ENCODE results near the gene TBXA2R.
A peak's percentile ranks its signal among the peaks of the same experiment; 100 is the strongest.

TBXA2R gene

DNA sequence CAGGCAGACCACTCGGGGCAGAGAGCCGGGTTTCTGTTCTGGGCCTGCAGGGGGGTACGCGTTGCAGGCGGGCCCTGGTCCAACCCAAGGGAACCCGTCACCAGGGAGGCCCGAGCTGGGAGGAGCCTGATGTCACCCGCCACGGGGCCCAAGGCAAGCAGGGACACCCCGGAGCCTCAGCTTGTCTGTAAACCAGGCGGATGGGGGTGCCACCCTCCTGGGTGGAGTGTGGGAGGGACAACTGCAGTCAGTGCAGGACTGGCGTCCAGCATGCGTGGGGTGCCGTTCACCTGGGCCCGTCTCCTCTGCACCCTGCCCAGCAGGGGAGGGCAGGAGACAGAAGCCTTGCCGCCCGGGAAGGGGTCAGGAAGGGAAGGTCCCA, 12.9 kb upstream of the TBXA2R start:
- no peak for DNase-seq (ENCODE audit: low spot score)

DNA sequence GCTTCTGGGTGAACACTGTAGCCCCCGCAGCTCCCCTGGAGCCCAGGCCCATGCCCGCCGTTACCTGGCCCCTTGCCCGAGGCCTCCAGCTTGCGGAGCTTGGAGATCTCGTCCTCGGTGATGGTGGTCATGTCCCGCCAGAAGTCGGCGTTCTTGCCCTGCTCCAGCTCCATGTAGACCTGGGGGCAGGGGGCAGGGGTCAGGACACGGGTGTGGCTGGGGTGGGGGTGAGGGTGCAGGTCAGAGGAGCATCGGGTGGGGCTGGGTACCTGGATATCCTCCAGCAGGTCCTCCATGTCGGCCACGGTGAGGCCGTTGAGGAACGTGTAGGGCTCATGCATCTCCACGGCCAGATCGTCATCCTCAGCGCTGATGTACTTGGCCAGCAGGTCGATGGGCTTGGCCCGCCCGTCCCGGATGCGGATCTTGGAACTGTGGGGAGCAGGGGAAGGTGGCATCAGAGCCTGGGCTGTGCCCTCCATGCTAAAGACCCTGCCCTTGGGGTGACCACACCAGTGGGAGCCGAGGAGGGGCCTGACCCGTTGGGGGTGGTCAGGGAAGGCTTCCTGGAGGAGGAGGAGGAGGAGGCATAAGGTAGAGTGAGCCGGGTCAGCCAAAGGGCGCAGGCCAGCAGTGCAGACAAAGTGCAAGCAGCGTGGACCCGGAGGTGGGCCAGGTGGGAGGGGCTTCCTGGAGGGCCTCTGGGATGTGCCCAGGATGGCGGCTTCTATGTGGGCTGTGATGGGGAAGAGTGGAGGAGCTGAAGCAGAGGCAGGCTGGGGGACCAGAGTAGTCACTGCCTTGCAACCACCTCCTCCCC, 12.3 kb upstream of the TBXA2R start:
- DNase-seq (ENCODE audit: low spot score), result no peak

DNA sequence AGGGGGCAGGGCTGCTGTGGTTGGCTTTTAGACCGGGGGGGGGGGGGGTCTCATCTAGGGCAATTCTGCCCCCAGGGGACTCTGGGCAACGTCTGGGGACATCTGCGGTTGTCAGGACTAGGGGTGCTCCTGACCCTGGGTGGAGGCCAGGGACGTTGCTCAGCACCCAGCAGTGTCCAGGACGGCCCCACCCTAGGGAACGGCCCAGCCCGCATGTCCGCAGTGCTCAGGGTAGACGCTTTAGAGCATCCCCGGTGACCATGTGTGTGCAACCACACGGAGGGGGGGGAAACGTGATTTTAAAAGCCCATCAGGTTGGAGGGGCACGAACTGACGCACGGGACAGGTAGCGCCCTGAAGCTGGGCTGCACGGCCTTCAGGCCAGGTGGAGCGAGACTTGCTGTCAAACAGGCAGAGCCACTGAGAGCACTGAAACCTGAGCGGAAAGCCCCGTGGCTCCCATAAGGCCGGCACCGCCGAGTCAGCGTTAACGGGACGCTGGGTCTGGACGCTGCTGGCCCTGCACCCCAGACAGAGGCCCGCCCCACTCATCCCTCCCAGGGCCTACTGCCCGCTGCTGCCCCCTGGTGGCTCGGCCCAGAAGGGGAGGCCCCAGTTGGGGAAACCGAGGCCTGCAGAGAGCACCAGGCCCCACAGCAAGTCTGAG, 11.6 kb upstream of the TBXA2R start:
- no peak for DNase-seq (ENCODE audit: low spot score)

DNA sequence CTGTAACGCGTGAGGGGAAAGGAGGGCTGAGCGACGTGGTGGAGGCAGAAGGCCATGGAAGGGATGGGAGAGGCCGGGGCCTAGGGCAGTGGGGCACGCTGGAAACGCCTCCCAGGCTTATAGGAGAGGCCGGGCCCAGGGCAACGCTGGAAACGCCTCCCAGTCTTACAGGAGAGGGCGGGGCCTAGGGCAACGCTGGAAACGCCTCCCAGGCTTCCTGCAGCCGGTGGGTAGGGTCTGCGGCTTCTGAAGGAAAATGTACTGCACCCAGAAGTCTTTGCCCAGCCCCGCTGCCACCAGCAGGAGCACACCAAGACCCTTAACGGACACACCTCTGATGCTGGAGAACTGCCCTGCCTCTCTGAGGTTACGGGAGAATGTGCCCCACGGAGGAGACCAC, 10.8 kb upstream of the TBXA2R start:
- DNase-seq (ENCODE audit: low spot score), result no peak

DNA sequence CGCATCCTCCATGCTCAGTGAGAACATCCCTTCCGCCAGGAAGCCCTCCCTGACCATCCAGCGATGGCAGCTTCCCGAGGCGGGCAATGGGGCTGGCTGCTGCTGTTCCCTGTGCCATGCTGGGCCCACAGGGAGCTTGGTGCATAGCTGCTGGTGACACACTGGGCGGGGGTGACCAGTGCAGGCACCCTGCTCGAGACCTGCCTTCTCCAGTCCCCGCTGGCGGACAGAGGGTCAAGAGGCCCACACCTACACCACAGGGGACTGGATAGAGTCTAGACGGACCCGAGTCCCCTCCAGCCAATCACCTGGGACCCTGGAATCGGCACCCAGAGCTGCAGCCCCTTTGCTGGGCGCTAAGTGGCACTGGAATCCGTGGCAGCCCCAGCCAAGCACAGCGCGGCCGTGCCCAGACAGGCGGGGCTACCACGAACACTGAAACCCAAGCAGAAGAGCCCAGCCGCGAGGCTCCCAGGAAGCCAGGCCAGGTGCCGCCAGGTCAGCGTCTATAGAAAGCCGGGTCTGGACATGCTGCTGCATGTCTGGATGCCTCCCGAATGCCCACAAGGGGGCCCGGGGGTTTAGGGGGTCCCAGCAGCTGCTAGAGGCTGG, 9.0 kb upstream of the TBXA2R start:
- no peak for DNase-seq (ENCODE audit: low spot score)

DNA sequence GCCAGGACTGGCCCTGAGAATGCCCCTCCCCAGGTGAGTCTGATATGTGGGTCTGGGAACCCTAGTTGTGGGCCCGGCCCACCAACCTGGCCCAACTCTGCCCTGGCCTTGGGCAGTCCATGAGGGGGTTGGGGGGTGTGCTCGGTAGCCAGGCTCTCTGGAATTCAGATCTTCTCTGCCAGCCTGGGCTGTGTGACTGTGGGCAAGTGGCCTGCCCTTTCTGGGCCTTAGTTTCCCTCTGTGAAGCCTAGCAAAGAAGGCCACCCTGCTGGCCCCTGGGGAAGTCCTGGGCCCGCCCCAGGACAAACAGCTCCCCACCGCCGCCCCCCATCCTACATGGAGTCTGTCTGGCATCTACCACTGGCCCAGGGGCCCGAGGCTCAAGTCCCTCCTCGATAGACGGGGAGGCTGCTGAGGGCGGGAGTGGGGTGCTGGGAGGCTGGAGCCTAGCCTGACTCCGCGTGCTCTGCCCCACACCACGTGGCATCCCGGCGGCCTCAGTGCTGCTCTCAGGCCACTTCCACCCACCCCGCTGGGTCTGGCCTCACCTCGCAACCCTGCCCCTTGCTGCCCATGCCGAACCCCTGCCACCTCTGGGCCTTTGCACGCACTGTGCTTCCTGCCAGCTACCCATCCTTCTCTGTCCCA, 8.3 kb upstream of the TBXA2R start:
- no peak for DNase-seq (ENCODE audit: low spot score)

DNA sequence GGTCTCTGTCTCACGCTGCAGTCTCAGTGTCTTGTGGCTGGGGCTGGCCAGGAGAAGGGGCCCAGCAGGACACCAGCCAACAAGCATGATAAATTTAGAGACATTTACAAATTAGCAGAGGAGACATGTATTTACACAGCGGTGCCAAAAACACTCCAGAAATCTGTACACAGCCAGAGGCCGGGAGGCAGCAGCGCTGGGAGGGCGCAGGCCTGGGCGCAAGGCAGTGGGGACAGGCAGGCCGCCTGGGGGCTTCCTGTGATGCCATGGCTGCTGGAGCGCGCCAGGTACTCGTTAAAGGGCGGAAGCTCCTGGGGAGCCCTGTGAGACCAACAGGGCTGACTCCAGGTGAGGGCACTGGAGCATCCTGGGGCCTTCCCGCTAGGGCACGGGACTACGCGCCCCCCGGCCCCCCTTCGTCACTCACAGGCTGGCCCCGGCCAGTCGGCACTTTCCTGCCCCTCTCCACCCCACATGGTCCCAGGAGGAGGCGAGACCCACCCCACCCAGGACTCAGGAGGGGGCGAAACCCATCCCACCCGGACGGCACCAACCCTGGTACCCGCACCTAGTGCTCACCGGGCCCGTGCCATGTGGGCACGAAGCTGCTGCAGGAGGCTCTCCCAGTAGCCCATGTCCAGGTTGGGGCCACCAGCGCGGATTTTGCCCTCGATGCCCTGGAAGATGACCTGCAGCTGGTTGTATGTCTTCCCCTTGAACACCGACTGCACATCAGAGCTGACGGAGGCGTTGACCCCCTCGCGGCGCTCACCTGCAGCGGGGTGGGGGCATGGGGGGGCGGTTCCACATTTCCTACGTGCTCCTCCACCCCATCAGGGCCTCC, 7.4 kb upstream of the TBXA2R start:
- DNase-seq (ENCODE audit: low spot score), result no peak

DNA sequence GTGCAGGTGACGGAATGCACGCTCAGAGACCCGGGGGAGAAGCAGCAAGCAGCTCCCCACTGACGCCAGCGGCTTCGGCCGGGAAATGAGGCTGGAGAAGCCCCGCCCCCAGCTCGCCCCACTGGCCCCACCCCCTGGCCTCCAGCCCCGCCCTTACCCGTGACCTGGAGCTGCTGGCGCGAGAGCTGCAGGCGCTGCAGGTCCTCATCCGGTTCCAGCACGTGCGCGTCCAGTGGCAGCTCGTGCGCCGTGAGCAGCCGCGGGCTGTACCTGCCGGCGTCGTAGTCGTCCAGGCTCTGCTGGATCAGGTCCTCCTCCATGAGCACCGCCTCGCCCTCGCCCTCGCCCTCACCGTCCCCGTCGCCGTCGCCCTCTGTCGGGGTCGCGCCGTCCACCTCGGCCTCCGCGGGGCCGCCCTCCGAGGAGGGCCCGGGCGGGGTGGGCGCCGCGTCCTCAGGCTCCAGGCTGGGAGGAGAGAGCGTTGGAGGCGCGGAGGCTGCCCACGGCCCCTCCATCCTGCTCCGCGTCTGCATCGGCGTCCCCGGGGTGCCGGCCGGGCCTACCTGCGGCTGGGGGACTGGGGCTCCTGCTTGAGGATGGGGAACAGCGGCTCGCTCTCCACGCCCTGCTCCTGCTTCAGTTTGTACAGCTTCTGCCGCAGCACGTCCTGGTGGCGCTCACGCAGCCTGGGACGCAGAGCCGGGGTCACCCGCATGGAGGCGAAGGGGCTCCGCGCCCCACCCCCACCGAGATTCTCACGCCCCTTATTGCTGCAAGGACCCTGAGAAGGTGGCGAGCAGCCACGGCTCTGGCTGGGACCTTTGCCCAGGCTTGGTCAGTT, 6.4 kb upstream of the TBXA2R start:
- no peak for DNase-seq (ENCODE audit: low spot score)

DNA sequence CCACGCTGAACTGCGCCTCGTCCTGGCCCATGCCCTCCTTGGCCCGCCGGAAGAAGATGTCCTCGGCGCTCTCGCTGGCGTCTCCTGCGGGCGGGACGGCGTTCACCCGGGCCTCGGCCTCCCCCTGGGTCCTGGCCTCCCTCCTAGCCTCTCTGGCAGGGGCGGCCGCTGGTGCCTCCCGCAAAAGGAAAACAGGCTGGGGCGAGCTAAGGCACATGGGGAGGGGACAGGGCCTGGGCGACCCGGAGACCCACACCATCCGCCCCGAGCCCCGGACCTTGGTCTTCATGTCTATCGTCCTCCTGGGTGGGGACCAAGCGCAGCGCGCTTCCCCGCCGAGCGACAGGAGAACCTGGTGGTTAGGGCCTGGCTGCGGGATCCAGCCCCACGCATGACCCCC, 5.7 kb upstream of the TBXA2R start:
- DNase-seq (ENCODE audit: low spot score), result no peak

DNA sequence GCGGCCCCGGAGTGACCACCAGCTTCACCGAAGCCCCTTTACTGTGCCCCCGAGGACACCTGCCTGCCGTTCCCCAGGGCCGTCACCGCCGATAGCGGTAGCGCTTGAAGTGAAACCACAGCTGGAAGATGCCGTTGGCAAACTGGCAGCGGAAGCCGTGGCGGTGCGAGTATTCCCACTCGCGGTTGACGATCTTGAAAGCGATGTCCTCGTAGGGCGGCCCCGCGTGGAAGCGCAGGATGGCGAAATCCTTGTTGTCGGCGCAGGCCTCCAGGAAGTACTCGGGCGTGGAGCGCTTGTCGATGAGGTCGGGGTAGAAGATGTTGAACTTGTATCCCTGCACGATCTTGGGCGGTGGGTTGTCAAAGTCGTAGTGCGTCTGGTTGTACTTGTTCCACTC, 5.2 kb upstream of the TBXA2R start:
- no peak for DNase-seq (ENCODE audit: low spot score)

DNA sequence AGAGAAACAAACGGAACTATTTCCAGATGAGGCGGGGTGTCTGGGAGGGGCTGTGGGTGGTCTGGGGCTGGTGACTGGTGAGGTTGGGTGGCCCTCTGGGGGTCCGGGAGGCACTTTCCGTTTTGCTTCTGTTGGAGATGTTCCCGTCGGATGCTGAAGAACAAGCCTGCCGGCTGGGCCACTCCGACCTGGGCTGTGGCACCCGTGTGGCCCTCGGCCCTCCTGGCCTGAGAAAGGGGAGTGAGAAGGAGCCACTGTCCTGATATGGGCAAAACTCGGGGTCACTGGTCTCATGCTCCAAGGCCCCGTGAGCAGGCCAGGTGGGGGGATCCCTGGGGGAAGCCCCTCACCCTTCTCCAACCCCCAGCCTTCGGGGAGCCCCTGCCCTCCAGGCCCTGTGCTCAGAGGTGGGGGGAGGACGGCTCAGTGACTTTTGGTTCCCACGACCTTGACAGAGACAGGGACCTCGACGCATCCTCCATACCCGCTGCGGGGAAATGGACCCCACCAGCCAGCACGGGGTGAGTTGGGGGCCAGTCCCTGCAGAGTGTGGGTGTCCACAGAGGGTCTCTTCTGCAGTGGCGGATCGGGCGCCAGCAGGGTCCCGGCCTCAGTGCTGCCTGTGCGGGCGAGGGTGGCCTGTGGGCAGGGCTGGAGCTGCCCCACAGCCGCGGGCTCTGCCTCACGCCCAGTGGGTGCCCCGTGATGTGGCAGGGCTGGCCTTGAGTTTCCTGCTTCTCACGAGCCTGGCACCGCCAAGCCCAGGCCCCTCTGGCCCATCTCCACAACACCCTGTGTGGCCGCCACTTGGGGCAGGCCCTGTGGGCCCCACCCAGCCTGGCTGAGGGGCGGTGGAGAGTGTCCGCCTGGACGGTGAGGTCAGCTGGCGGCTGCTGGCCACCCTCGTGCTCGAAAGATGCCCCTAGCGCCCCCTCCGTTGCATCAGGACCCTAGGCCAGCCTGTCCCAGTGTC, 4.4 kb upstream of the TBXA2R start:
- no peak for DNase-seq (ENCODE audit: low spot score)

DNA sequence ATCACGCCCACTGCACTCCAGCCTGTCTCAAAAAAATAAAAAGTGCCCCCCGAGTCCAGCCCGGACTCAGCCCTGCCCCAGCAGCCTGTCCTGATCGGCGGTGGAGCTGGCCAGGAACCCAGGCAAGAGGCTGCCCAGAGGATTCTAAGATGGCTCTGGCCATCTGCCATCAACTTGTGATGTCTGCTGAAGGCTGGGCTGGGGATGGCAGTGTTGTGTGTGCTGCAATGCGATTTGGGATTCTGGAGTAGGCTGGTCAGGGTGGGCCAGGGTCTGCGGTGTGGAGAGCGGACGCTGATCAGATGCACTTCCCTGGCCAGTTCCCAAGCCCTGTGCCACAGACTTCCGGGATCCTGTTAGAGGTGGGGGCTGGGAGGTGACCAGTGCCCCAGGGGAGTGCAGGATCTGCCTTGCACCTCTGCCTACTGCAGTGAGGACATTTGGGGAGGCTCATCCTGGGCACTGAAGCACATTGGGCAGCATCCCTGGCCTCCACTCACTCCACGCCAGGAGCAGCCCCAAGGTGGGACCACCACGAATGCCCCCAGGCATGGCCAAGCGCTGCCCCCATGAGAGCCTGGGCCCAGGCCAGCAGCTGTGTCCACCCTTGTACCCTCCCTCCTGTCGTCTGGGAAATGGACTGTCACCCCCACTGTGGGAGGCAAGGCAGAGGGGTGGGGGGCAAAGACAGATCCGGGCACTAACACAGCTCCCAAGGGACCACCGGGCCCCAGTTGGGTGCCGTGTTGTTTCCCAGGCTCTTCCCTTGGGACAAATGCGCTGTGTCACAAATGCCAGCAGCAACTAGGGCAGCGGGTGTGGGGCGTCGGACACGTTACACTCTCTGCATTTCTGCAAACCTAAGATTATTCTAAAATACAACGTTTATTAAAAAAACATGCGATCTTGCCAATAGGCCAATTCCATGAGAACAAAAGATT, 3.4 kb upstream of the TBXA2R start:
- no peak for DNase-seq (ENCODE audit: low spot score)

DNA sequence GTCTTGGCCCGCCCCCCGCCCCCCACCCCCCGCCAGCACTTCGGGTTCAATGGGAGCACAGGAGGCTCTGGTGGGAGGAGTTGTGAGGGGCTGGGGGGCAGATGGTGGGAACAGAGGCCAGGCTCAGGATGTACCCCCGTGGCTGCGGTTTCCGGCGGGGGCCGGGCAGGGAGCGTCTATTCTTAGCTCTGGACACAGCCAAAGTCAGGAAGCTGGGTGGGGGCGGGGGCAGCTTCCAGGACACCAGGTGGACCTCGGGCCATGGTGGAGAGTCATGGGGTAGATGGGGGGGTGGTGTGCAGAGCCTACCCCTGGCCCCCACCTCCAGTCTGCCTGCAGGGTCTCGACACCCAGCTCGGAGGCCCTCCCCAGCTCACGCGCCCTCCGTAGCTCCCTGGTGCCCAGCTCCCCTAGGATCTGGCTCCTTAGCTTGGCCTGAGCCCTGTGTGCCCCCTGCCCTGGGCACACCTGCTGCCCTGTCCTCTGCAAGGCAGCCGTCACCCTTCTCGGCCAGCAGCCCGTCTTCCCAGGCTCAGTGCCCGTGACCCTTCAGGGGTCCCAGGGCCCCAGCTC, 2.2 kb upstream of the TBXA2R start:
- DNase-seq (ENCODE audit: low spot score), result no peak

DNA sequence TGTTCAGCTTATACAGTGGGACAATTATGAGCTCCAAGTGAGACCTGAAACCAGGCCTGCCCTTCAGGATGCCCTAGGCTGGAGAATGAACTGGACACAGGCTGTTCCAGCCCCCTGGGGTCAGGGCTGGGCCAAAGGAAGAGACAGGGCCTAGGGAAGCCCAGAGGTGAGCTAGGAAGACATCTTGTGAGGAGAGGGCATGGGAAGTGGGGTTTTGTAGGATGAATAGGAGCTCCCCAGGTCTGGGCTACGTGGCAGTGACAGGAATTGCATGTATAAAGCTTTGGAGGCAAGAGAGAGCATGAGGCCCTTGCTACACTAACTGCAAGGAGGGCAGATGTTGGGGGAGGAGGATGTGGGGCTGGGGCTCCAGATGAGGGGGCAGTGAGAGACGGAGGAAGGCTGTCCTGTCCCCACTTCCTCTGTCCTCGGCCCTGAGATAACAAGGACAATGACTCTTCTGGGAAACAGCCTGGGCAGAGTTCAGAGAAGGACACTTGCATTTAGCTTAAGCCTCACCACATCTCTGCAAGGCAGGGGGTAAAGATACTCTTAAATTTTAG, 1.5 kb upstream of the TBXA2R start:
- DNase-seq (ENCODE audit: low spot score), result no peak

DNA sequence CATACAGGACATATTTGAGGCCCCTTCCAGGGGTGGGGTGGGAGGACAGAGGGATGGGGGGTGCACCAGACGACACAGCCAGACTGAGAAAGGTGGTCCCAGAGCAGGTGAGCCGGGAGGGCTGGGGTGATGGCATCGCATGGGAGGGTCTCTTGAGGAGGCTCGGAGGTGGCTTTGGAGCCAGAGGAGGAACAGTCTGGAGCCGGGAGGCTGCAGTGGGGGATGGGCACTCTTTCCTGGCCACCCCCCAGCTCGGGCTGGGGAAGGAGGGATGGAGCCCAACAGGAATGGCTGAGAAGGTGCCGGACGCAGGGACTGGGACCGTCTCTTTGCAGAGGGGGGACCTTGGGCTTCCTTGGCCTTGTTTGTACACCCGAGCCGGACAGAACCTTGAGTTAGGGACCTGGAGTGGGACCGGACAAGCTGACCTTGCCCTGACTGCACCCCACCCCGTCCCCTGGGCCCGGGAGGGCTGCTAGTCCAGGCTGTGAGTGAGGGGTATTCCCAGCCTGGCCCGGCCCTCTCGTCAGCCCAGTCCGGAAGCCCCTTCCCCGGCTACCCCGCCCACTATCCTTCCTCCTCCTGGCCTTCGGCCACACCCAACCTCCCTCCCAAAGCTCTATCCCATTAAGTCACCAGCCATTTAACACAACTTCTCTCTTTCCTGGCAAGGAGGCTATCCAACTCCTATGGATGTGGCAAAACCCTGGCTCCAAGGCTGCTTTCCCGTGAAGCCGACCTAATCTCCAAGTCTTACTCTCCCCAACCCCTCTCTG, 816 bp upstream of the TBXA2R start:
- DNase-seq (ENCODE audit: low spot score), result no peak

DNA sequence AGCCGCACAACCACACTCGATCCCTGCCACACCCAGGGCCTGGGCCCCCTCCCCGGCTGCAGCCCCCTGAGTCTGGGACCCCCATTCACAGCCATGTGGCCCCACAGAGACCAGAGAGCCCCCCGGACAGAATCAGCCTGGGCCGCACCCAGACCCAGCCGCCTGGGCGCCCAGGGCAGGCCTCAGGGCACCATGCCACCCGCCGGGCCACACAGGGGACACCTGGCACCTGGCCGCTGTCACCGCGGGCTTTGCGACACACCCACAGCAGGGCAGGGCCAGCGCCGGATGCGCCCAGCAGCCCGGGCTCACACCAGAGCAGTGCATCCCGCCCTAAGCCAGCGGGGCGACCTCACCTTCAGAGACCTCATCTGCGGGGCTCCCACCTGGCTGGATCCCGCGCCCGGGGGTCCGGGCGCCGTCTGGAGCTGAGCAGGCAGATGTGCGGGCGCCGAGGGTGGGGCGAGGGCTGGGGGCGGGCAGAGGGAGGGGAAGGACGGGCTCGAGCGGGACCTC, 443 bp downstream of the TBXA2R start:
- DNase-seq (ENCODE audit: low spot score), result peak; percentile 58

DNA sequence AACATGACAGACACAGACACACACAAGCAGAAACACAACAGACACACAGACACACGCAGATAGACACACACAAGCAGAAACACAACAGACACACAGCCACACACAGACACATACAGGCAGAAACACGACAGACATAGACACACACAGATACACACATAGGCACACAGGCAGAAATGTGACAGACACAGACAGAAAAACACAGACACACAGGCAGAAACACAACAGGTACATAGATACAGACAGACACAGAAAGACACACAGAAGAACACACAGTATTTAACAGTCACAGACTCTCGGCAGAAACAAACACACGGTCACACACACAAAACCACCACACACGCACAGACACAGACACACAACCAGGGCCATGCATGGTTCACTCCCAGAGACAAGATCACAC, 905 bp downstream of the TBXA2R start:
- DNase-seq (ENCODE audit: low spot score), result no peak

Data from SW480 (cell line).